ENCODE data around the gene ATP1A3. TPM values are rescaled to one million over a fixed set of nuclear protein-coding genes. Genes with fewer than 3 reads are reported as not detected.

ATP1A3 gene
- total RNA-seq, 6 donors from 2014 or later: under 0.01 to 0.51 (median 0.15) TPM; not detected in 2

DNA sequence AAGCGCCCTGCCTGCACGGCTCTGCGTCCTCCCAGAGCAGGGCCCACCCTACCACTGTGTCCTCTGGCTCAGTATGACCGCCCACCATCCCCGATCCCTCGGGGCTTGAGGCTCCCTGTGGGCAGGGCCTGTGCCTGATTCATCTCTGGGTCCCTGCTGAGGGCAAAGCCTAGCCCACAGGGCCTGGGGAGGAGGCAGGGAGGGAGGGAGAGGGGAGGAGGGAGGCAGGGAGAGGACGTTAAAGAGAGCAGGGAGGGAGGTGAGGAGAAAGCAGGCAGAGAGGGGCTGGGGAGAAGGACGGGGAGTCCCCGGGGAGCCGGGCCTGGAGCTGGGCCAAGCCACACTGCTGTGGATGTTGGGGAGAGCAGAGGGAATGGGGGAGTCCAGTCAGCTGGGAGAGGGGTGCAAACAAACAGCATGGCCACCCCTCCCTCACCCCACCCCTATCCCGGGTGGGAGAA is 61.7 kb downstream of the ATP1A3 start:
- H3K9me3 ChIP-seq: no peaks in the 10 kb centered on the region
- DNase-seq (no peak), ATAC-seq (ENCODE audit: low FRiP score in 2 of 2) (peak in 1 of 2 donors; percentile 5)
- no peak overlapping the region for H3K27ac ChIP-seq
- 31 to 43% methylated on average over 10 to 11 of the region's 11 CpGs for WGBS, 2 donors
- H3K36me3 ChIP-seq: no peaks in the 10 kb centered on the region
- H3K4me1 ChIP-seq: peaks cover 14 to 30% (median 21%) of the 10 kb centered on the region in 4 donors
- H3K4me3 ChIP-seq: no peak overlapping the region
- TF ChIP-seq POLR2A (IDR thresholded peaks at IDR 0.05): no peak
- TF ChIP-seq POLR2AphosphoS5 (IDR thresholded peaks at IDR 0.05): no peak
- TF ChIP-seq, protein P1, sequence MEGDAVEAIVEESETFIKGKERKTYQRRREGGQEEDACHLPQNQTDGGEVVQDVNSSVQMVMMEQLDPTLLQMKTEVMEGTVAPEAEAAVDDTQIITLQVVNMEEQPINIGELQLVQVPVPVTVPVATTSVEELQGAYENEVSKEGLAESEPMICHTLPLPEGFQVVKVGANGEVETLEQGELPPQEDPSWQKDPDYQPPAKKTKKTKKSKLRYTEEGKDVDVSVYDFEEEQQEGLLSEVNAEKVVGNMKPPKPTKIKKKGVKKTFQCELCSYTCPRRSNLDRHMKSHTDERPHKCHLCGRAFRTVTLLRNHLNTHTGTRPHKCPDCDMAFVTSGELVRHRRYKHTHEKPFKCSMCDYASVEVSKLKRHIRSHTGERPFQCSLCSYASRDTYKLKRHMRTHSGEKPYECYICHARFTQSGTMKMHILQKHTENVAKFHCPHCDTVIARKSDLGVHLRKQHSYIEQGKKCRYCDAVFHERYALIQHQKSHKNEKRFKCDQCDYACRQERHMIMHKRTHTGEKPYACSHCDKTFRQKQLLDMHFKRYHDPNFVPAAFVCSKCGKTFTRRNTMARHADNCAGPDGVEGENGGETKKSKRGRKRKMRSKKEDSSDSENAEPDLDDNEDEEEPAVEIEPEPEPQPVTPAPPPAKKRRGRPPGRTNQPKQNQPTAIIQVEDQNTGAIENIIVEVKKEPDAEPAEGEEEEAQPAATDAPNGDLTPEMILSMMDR (IDR thresholded peaks at IDR 0.05): no peak
- TF ChIP-seq EP300 (IDR thresholded peaks at IDR 0.05): no peak
- peaks cover 0 to 46% (median 27%) of the 10 kb centered on the region in 4 donors for H3K27me3 ChIP-seq

DNA sequence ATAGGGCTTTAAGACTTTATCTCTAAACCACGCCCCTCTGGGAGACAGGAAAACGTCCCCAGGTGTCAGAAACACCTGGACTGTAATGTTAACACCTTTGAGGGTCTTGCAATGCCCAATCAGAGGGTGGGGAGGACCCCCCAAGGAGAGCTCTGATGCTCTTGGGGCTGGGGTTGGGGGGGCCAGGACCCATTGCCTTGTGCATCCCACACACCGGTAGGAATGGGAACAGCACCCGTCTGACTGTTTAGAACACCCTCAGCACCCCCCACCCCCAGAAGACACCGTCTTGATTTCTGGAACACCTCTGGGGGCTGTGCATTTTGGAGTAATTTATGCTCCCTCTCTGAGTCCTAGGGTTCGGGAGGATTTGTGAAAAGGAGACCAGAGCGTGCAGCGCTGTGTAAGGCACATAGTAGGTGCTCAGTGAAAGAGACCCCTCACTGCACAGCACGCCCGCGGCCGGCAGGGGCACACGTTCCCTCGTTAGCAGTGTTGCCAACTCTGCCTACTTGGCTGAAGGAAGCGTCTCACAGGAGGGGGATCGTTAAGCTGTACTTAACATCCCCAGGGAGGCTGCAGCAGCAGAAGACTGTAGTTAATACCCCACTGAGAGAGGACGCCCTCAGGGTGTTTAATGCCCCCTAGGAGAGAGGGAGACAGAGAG is 63.0 kb downstream of the ATP1A3 start:
- peaks cover 0 to 53% (median 29%) of the 10 kb centered on the region in 4 donors for H3K27me3 ChIP-seq
- TF ChIP-seq POLR2A (IDR thresholded peaks at IDR 0.05): no peak
- TF ChIP-seq, protein P1 (IDR thresholded peaks at IDR 0.05): peak in 2 of 6 experiments; percentile 15 to 21
- DNase-seq (peak in 1 of 2 donors; percentile 75), ATAC-seq (ENCODE audit: low FRiP score in 2 of 2) (no peak)
- peaks cover 14 to 30% (median 21%) of the 10 kb centered on the region in 4 donors for H3K4me1 ChIP-seq
- no peaks in the 10 kb centered on the region for H3K9me3 ChIP-seq
- H3K36me3 ChIP-seq: no peaks in the 10 kb centered on the region
- WGBS, 2 donors: 17 to 40% methylated on average over 2 to 17 of the region's 17 CpGs
- H3K27ac ChIP-seq: no peak overlapping the region
- no peak overlapping the region for H3K4me3 ChIP-seq

DNA sequence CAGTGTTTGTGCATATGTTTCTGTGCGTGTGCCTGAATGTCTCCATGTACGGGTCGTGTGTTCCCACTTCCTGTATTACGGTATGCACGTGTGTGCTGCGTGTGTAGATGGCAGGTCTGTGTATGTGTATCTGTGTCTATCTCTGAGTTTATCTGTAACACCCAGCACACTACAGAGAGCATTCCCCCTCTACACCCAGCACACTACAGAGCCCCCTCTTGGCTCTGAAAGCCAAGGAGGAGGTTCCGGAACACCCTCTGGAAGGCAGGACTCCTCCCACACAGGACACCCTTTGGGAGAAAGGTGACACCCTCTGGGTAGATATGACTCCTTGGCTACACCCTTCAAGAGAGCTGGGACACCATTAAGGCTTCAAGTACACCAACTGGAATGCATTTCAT is 63.7 kb downstream of the ATP1A3 start:
- no peaks in the 10 kb centered on the region for H3K9me3 ChIP-seq
- TF ChIP-seq EP300 (IDR thresholded peaks at IDR 0.05) (no peak), POLR2A (IDR thresholded peaks at IDR 0.05) (no peak), POLR2AphosphoS5 (IDR thresholded peaks at IDR 0.05) (no peak)
- no peaks in the 10 kb centered on the region for H3K36me3 ChIP-seq
- H3K27ac ChIP-seq: no peak overlapping the region
- 27 to 30% methylated on average over 7 of the region's 7 CpGs for WGBS, 2 donors
- no peak overlapping the region for H3K4me3 ChIP-seq
- DNase-seq: no peak
- ATAC-seq (ENCODE audit: low FRiP score in 2 of 2): no peak
- H3K27me3 ChIP-seq: peaks cover 0 to 50% (median 28%) of the 10 kb centered on the region in 4 donors
- H3K4me1 ChIP-seq: peaks cover 14 to 30% (median 21%) of the 10 kb centered on the region in 4 donors

DNA sequence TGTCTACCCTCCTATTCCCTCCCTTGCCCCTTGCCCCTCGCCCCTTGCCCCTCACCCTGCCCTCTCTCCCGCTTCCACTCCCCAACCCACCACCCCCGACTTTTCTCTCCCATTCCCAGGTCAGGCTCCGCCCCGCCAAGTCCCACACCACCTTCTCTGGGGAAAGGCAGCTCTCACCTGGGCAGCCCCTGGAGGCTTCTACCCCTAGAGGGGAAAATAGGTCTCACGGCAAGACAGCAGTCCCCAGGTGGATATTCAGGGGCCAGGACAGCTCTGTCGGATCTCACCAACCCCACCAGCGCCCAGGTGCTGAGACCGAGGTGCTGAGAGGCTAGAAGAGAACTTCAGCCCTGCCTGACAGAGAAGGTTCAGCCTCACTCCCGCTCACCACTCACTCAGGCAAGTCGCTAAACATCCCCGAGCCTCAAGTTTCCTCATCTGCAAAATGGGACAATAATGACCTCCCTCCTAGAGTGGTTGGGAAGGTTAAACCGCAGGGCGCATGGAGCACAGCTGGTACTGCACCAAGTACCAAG is 64.4 kb downstream of the ATP1A3 start:
- peaks cover 14 to 30% (median 21%) of the 10 kb centered on the region in 4 donors for H3K4me1 ChIP-seq
- peaks cover 0 to 49% (median 28%) of the 10 kb centered on the region in 4 donors for H3K27me3 ChIP-seq
- 37 to 45% methylated on average over 12 to 13 of the region's 14 CpGs for WGBS, 2 donors

More for the DNA sequence above, 64.4 kb downstream of the ATP1A3 start:
- TF ChIP-seq, protein P1 (IDR thresholded peaks at IDR 0.05): no peak
- no peak for TF ChIP-seq EP300 (IDR thresholded peaks at IDR 0.05)
- TF ChIP-seq POLR2A (IDR thresholded peaks at IDR 0.05): no peak
- TF ChIP-seq POLR2AphosphoS5 (IDR thresholded peaks at IDR 0.05): no peak
- ATAC-seq (ENCODE audit: low FRiP score in 2 of 2) (no peak), DNase-seq (no peak)
- H3K9me3 ChIP-seq: no peaks in the 10 kb centered on the region
- no peak overlapping the region for H3K27ac ChIP-seq
- no peak overlapping the region for H3K4me3 ChIP-seq
- no peaks in the 10 kb centered on the region for H3K36me3 ChIP-seq
